GM12872 (cell line): ENCODE data around the gene WFDC1.

Source experiments
- TF ChIP-seq, protein P1 (sequence below): IDR thresholded peaks from 3 replicates; pipeline ENCODE4 v1.5.1; 2011; ENCODE audit warnings: low read depth, mild to moderate bottlenecking, low read length, moderate library complexity; ENCODE audit not compliant: insufficient read depth

Gene WFDC1

DNA sequence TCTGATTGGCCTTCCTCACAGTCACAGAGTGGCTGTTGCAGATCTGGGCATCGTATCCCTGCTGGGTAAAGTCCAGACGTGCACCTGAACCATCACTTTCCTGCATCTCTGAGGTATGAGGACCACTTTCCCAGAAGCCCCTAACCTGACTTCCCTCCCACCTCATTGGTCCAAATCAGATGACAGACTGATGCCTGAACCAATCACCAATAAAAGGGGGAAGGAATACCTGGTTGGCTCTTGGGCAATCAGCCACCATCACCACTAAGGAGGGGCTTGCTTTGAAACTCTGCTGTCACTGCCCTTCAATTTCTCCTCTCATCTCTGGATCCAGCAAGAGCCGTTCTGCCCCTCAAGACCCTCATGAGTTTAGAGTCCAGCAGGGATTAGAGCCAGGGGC lies 13.6 kb upstream of the WFDC1 start:
- TF ChIP-seq, protein P1, sequence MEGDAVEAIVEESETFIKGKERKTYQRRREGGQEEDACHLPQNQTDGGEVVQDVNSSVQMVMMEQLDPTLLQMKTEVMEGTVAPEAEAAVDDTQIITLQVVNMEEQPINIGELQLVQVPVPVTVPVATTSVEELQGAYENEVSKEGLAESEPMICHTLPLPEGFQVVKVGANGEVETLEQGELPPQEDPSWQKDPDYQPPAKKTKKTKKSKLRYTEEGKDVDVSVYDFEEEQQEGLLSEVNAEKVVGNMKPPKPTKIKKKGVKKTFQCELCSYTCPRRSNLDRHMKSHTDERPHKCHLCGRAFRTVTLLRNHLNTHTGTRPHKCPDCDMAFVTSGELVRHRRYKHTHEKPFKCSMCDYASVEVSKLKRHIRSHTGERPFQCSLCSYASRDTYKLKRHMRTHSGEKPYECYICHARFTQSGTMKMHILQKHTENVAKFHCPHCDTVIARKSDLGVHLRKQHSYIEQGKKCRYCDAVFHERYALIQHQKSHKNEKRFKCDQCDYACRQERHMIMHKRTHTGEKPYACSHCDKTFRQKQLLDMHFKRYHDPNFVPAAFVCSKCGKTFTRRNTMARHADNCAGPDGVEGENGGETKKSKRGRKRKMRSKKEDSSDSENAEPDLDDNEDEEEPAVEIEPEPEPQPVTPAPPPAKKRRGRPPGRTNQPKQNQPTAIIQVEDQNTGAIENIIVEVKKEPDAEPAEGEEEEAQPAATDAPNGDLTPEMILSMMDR: no peak

DNA sequence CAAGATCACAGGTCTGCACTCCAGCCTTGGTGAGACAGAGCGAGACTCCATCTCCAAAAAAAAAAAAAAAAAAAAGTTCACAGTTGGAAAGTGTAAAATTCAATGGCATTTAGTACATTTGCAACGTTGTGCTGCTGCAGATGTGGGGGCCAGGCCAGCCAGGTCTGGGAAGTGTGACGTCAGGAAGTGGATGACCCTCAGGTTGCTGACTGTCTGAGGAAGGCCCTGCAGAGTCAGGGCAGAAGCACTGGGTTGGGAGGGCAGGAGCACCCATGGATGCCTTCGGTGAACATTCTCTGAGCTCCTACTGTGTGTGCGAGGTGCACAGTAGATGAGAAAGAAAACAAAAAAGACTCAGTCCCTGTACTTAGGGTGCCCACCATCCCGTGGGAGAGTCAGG lies 12.1 kb upstream of the WFDC1 start:
- TF ChIP-seq, protein P1: no peak

DNA sequence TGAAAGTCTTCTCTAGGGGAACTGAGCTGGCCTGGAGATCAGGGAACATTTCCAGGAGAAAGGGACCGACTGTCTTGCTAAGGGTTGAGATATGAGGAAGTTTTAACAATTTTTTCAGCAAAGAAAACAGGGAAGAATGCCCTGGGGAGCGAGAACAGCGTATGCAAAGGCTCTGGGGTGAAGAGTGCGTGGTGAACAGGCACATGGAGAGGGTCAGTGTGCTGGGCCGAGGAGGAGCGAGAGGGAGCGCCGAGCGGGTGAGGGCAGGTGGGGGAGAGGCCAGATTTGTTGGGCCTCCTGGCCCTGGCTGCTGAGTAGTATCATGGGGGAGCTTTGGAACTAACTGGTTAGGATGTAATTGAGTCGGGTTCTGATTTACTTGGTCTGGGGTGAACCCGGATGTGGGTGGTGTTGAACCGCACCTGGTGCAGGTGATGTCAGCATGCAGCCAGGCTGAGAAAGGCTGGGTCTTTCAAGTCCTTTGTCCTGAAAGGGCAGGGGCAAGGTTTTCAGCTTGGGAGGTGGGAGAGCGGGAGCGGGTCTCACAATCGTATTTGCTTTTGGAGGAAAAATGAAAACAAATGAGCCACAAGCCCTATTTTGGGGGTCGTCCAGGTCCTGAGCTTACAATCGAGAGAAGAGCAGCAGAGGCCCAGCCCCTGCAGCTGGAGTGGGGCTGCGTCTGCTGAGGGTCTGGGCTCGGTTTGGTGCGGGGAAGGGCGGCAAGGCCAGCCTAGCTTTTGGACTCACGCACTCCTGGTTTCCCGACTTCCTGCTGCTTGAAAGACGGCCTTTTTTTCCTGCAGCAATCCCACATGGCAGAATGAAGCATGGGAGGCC lies 11.1 kb upstream of the WFDC1 start:
- TF ChIP-seq, protein P1: no peak

DNA sequence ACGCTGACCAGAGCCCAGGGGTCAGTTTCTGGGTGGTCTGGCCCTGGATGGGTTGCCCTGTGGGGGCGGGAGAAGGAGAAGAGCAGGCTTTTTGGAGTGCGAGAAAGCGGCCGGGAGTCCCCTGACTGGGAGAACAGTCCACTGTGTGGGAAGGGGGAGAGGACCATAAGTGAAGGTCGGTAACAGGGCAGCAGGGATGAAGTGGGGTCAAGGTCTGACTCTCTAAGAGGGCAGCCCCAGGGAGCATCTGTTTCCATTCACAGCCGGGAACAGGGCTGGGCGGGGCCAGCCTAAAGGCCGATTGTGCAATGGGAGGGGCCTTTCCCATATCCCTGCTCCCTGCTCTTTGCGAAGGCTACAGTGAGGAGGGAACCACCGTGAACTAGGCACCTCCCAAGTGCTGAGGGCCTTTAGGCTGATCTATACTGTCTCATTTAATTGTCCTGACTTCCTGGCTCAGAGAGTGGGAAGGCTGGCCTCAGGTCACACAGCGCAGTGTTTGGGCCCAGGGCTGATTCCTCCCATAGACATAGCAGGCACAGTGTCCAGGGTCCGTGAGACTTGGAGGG lies 10.4 kb upstream of the WFDC1 start:
- TF ChIP-seq, protein P1: no peak

DNA sequence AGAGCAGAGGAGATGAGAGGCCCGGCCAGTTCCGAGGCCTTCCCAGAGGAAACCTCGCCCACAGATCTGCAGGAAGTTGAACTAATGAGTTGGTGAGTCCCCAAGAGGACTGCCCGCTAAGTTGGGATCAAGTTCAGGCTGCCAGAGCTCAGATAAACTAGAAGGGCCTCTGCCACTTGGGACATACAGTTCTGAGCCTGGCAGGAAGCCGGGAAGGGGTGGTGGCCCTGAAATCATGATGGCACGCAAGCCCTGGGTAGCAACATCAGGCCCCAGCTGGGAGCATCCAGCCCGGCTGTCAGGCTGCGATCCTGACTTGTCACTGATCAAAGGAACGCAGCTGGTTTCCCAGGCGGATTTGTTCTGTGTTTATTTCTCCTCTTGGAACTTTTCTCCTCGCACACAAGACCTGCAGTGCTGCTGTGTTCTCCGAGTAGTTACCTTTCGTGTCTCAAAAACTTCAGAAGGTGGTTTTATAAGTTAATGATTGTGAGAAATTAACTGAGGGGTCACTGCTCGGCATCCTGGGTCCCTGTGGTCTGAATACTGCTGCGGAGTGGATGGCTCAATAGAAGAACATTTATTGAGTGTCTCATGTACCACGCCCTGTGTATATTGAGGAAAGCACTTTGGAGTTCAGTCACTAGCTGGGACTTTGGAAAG lies 8.0 kb upstream of the WFDC1 start:
- TF ChIP-seq, protein P1: no peak

DNA sequence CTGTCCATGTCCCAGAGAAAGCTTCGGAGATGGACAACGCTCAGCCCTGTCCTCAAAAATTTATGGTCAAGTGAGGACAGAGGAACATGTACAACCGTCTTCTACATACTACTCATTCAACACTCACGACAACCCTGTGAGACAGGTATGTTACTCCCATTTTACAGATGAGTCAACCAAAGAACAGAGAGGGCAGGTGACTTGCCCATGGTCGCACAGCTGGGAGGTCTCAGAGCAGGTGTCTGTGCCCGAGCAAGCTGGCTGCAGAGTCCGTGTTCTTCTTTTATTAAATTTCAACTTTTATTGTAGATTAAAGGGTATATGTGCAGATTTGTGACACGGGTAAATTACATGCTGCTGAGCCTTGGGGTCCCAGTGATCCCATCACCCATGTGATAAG lies 5.8 kb upstream of the WFDC1 start:
- TF ChIP-seq, protein P1: no peak

DNA sequence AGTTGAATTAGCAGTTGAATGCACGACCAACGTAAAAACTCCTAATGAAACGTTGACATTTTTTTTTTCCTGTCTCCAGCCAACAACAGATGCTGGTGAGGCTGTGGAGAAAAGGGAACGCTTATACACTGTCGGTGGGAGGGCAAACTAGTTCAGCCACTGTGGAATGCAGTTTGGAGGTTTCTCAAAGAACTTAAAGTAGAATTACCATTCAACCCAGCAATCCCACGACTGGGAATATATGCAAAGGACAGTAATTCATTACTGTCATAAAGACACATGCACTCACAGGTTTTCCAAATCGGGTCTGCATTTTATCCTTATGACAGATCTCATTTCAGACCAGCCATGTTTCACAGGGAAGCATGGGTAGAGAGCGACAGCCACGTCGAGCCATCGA lies 3.5 kb upstream of the WFDC1 start:
- TF ChIP-seq, protein P1: no peak
